SKM-1 treated with dmso at 0.1 percent for 144 hours (cell line): ENCODE measurements around the gene IQCM.

Experiments used
- DNase-seq: peaks from one replicate; lab custom pipeline; 2025; ENCODE audit not compliant: unreplicated experiment; lab: John Stamatoyannopoulos, UW

Gene IQCM

GRCh38 chr4:149711593-149712365 lies 103.9 kb downstream of the IQCM start:
- DNase-seq, result no peak

- no peak for DNase-seq
These were observed 106.0 kb downstream of the IQCM start for GRCh38 chr4:149709640-149710039.

GRCh38 chr4:149708513-149709130 lies 107.0 kb downstream of the IQCM start:
- DNase-seq, result no peak

- DNase-seq, result no peak
These were observed 107.8 kb downstream of the IQCM start for GRCh38 chr4:149707862-149708261.

GRCh38 chr4:149706942-149707341 lies 108.7 kb downstream of the IQCM start:
- no peak for DNase-seq

GRCh38 chr4:149702414-149703293 lies 113.0 kb downstream of the IQCM start:
- no peak for DNase-seq

- DNase-seq, result no peak
These were observed 114.0 kb downstream of the IQCM start for GRCh38 chr4:149701435-149702156.

GRCh38 chr4:149700272-149700671 lies 115.4 kb downstream of the IQCM start:
- DNase-seq, result no peak

- no peak for DNase-seq
These were observed 116.0 kb downstream of the IQCM start for GRCh38 chr4:149699642-149700041.

GRCh38 chr4:149690726-149691125 lies 124.9 kb downstream of the IQCM start:
- DNase-seq, result no peak

- no peak for DNase-seq
These were observed 131.1 kb downstream of the IQCM start for GRCh38 chr4:149684516-149684915.

GRCh38 chr4:149676076-149676475 lies 139.6 kb downstream of the IQCM start:
- peak; percentile 17 for DNase-seq

GRCh38 chr4:149645790-149646189 lies 169.9 kb downstream of the IQCM start:
- no peak for DNase-seq

GRCh38 chr4:149638073-149638472 lies 177.6 kb downstream of the IQCM start:
- no peak for DNase-seq

- DNase-seq, result no peak
These were observed 181.3 kb downstream of the IQCM start for GRCh38 chr4:149634368-149634767.

GRCh38 chr4:149631629-149632028 lies 184.0 kb downstream of the IQCM start:
- DNase-seq, result no peak

- DNase-seq, result no peak
These were observed 185.6 kb downstream of the IQCM start for GRCh38 chr4:149630064-149630463.

GRCh38 chr4:149605601-149606378 lies 209.9 kb downstream of the IQCM start:
- DNase-seq, result no peak

GRCh38 chr4:149604827-149605226 lies 210.8 kb downstream of the IQCM start:
- DNase-seq, result no peak

- DNase-seq, result no peak
These were observed 220.1 kb downstream of the IQCM start for GRCh38 chr4:149595500-149595899.
